Measurements from ENCODE around the gene CTNNA2.

GRCh38 chr2:80364524-80365212 is 851.8 kb downstream of the CTNNA2 start:
- no peak for TF ChIP-seq POLR2AphosphoS5 (IDR thresholded peaks at IDR 0.05)
- TF ChIP-seq POLR2A (IDR thresholded peaks at IDR 0.05) = no peak
- no peak for TF ChIP-seq CTCF (IDR thresholded peaks at IDR 0.05)
